NCI-H146 treated with DMSO at 0.1 percent for 48 hours (cell line): Measurements from ENCODE around the gene AVPR2.
A peak's percentile ranks its signal among the peaks of the same experiment; 100 is the strongest.

ENCODE experiments used
- DNase-seq: peaks from one replicate; lab custom pipeline; 2025; ENCODE audit not compliant: unreplicated experiment; lab: John Stamatoyannopoulos, UW

The AVPR2 gene

DNA sequence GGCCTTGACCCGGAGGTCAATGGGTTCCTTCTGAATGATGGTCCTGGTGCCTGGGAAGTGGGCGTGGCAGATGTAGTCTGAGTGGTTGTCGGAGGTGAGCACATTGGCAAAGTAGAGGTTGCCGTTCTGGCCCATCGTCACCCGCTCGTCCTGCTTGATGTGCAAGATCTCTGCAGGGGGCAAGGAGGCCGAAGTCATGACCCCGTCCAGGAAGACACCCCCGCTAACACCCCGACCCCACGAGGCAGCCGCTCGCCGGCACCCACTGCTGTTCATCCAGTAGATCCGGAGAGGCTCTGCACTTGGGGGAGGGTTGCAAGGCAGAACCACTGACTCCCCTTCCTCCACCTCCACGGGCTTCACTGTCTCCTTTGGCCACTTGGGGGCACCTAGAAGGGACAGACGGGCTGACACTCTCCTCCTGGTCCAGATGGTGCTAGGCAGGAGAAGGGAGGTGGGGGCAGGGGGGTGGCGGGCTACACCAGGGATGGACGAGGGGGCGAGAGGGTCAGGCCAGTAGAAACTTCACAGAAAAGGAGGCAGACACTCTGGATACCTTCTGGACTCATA is 33.6 kb upstream of the AVPR2 start:
- DNase-seq: no peak

- DNase-seq: no peak
These were observed 33.0 kb upstream of the AVPR2 start for GRCh38 chrX:153871451-153871850.

DNA sequence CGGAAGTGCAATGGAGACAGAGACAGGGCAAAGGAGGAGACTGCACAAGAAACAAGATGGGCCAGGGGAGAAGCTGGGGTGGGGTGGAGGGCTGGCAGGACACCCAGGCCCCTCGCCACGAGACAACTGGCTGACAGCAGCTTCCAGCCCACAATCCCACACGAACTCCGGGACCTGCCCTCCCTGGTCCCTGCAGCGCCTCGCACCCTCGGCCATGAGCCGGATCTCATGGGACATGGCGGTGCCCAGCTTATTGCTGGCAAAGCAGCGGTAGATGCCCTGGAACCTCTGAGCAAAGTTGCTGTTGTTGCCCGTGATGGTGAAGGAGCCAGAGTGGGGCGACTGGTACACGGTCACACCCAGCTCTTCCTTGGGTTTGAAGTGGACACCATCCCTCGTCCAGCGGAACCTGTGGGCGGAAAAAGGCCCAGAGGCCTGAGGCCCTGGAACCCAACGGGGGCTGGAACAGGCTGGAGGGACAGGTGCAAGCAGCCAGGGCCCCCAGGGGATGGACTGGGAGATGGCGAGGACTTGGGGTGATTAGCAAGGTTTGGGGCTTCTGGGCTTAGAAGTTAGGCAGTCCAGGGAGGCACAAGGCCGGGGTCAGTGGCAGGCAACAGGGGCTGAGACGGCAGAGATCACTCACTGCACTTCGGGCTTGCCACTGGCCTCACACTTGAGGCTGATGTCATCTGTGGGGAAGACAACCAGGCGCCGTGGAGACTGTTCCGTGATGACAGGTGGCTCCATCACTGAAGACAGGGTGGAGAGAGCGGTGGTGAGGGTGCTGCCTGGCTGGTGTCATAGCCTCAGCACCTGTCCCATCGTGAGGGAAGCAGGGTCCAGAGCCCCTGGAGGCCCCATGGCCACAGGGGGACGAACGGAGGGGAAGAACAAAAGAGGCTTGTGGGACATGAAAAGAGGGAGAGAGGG is 32.3 kb upstream of the AVPR2 start:
- no peak for DNase-seq

GRCh38 chrX:153873282-153874084 is 31.0 kb upstream of the AVPR2 start:
- DNase-seq: no peak

- DNase-seq: no peak
These were observed 30.4 kb upstream of the AVPR2 start for GRCh38 chrX:153874085-153874365.

GRCh38 chrX:153874366-153875125 is 29.9 kb upstream of the AVPR2 start:
- no peak for DNase-seq

DNA sequence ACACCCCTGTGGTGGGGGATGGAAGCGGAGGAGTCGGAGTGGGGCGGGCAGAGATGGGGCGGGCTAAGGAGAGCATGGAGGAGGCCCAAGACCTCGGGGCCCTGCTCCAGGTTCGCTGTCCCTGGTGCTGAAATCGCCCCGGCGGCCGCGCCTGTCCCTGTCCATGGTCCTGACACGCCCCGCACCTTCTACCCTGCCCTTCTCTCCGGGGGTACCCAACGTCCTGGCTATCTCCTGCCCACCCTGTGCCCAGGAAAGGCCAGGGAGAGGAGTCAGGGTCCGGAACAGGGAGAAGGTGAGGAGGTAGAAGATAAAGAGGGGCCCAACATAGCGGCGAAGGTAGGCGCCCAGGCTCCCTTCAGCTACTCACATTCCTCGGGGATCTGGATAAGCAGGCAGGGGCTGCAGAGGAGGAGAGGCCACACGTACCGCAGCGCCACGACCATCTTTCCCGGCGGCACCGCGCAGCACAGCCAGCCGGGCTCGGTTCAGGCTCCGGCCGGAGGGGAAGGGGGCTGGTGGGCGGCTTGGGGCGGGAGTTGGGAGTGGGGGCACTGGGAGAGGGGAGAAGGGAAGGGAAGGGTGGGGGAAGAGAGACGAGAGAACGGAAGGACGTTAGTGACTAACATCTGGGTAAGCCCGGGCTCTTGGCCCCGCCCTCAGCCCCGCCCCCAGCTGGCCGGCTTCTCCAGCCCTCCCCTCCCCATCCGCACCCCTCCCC is 28.9 kb upstream of the AVPR2 start:
- DNase-seq: peak; percentile 22

DNA sequence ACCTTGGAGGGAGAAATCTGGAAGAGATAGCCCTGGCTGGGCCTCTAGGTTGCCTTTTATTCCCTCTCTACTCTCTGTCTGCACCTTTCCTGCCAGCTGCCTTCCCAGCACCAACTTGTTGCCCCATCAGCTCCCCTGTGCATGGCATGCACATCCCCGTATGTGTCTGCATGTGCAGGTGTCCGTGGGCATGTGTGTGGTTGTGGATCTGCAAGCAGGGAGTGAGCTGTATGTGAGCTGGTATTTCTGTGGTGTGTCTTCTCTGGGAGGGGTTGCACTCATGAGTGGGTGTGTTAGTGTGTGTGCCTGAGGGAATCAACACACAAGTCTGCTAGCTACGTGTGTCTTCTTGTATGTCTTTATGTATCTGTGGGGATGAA is 28.4 kb upstream of the AVPR2 start:
- DNase-seq: no peak

- DNase-seq: no peak
These were observed 26.8 kb upstream of the AVPR2 start for GRCh38 chrX:153877571-153878261.

GRCh38 chrX:153878345-153878744 is 26.1 kb upstream of the AVPR2 start:
- no peak for DNase-seq

GRCh38 chrX:153878969-153879653 is 25.4 kb upstream of the AVPR2 start:
- DNase-seq: peak; percentile 33

- DNase-seq: no peak
These were observed 24.6 kb upstream of the AVPR2 start for GRCh38 chrX:153879741-153880439.

DNA sequence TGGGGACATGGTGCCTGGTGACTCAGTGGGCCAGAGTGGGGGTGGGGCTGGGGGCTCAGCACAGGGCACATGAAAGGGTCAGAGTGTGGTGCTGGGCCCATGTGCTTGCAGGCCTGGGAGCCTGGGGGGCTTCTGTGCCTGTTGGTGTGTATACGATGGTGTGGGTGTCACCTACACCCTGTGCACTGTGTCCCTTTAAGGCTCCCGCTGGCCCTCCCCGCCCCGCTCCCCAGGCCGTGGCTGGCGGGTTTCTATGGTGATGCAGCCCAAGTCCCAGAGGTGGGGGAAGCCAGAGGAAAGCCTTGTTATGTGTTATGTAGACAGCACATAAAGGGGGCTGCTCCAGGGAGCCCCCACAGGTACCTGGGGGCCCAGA is 24.0 kb upstream of the AVPR2 start:
- no peak for DNase-seq

DNA sequence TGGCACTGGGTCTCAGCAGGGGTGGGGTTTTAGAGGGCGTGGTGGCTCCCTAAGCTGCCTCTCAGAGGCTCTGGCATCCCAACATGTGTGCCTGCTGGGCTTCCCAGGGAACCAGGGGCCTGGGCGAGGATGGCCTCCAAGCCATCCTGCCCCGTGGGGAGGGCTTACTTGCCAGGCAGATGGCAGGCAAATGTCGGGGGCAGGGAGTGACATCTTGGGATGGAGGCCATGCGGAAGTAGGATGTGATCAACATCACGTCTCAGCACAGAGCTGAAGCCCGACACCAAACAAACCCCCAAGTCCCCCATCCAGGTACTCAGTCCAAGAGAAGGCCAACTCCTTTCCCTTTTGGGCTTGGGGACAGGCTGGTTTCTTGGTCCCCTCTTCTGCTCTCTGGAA is 23.2 kb upstream of the AVPR2 start:
- no peak for DNase-seq

DNA sequence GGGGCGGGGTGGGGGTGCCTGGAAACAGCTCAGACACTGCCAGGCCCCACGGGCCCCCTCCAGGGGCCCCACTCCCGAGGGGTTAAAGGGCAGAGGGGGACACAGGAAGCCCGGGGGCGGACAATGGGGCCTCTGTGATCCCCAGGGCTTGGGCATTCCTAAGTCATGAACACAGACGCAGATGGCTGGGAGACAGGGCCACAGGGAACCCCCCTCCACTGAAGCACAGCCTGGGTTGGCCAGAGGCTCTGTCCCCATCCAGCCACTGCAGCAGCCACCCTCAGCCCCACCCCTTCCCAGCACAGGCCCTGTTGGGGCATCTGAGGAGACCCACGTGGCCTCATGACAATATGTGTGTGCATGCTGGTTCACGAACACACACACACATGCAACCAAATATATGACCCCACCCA is 22.4 kb upstream of the AVPR2 start:
- no peak for DNase-seq

DNA sequence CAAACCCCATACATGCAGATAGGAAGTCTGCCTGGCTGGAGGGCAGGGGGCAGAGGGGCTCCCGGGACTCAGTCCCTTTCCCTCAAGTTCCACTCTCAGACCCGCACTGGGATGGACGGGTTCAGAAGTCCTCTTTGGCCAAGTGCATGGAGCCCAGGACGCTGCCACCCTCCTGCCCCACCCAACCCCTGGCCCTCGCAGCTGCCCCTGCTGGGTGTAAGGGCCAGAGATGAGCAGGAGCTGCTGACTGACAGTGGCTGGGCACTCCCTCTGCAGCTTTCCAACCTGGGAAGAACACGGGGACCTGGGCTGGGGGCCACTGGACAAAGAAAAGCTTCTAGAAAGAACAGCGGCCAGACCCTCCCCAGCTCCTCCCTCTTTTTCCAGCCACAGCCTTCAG is 21.9 kb upstream of the AVPR2 start:
- DNase-seq: no peak

DNA sequence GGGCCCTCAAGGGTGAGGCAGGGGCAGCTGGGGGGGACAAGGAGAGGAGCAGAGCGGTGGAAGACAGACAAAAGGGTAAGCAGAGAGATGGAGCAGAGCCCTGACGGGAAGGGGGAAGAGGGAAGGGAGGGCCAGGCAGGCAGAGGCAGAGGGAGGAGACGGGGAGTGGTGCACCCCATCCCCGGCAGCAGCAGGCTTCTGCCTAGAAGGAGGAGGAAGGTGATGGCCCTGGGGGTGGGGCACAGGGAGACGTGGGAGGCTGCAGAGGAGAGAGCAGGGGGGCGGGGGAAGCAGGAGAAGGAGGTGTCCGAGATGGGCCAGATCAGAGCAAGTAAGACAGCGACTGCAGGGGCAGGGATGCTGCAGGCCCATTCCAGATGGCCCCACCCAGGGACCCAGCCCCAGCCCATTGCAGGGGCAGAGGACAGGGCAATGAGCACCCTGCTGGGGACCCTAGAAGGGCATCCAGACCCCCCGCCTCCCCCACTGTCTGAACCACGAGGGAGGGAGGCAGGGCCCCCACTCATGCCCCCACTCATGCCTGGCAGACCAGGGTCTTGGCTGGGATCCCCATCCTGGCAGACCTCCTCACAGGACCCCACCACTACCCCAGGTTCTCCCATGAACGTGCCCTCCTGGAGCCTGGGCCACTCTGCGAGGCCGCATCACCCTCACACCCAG is 21.2 kb upstream of the AVPR2 start:
- no peak for DNase-seq

DNA sequence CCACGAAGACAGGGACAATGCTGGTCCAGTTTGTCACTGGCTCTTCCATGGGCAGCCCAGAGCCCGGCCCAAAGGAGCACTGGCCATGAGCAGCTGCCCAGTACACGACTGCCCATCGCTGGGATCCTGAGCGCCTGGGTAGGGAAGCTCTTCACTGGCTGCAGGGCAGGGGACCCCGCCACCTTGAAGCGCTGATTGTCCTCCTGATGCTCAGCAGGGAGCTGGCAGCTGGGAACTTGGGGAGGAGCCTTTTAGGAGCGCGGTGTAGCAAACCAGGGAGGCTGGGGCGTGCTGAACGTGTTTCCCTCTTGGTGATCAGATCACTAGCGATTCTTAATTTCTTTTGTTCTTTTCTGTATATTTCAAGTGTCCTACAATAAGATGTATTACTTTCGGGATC is 20.3 kb upstream of the AVPR2 start:
- DNase-seq: peak; percentile 22
